ENCODE measurements around the gene RECQL5. TPM values are rescaled to one million over a fixed set of nuclear protein-coding genes. Genes with fewer than 3 reads are reported as not detected.

RECQL5 gene
- total and polyA plus RNA-seq, 2 of the 8 experiments (the other 6 are each of a cell fraction or from before 2014, with no cell fraction given) = 15.1 to 41.1 TPM

DNA sequence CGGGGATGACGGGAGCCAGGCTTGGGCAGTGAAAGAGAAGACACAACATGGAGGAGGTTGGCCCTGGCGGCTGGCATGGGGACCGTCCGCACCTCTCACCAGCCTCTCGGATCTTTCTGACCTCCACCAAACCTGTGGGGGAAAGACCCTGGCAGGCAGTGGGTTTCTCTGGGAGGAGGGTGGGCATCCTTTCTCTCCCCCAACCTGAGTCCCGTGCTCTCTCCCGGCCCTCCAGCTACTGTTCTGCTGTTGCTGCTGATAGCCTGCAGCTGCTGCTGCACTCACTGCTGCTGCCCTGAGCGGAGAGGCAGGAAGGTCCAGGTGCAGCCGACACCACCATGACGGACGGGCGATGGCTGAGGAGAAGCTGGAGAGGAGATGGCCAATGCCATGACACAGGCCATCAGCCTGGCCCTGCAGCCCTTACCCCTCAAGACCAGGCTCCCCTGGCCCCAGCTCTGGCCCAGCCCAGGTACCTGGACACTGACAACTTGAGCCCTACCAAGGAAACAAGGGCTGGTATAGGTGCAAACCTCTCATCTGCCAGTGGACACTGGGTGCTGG, 26.3 kb downstream of the RECQL5 start (continued):
- TF ChIP-seq TAF7 (optimal IDR thresholded peaks at IDR 0.05; ENCODE audit: borderline replicate concordance, low read depth, low read length) (no peak), POLR2AphosphoS5 (IDR thresholded peaks at IDR 0.05; ENCODE audit: low read depth, low read length) (no peak), ATF2 (IDR thresholded peaks at IDR 0.05; ENCODE audit: low read length) (no peak), GABPA (IDR thresholded peaks at IDR 0.05; ENCODE audit: borderline replicate concordance, insufficient read depth, low read length) (no peak), YY1 (IDR thresholded peaks at IDR 0.05; ENCODE audit: low read depth, low read length) (no peak), TBP (IDR thresholded peaks at IDR 0.05; ENCODE audit: low read depth, low read length) (no peak), SP2 (IDR thresholded peaks at IDR 0.05; ENCODE audit: low read length) (no peak)

Data from H1 (cell line).